Smooth muscle cell (in vitro differentiated cells): ENCODE data around the gene EN1. TPM values are rescaled to one million over a fixed set of nuclear protein-coding genes. Genes with fewer than 3 reads are reported as not detected.

Experiments
- DNase-seq: peaks from one replicate; lab custom pipeline; 2025; ENCODE audit not compliant: unreplicated experiment; lab: John Stamatoyannopoulos, UW
- H2AFZ ChIP-seq: fragments of 200-600 bp; sonication (generic); 2 replicates; pipeline ENCODE4 v1.6.0; 2016; ENCODE audit warnings: antibody characterized with exemption, low read depth, mild to moderate bottlenecking
- H3F3A ChIP-seq: fragments of 200-600 bp; sonication (generic); 2 replicates; pipeline ENCODE4 v1.6.0; 2017; ENCODE audit warnings: antibody characterized with exemption, low read depth
- H3K27ac ChIP-seq: fragments of 200-600 bp; sonication (generic); 2 replicates; pipeline ENCODE4 v1.5.1; 2016; ENCODE audit warnings: low read depth, mild to moderate bottlenecking
- H3K27me3 ChIP-seq: fragments of 200-600 bp; sonication (generic); 2 replicates; pipeline ENCODE4 v1.6.1; 2016; ENCODE audit warnings: low read depth, mild to moderate bottlenecking
- H3K36me3 ChIP-seq: fragments of 200-600 bp; sonication (generic); 2 replicates; pipeline ENCODE4 v1.5.1; 2016; ENCODE audit warnings: low read depth
- H3K4me1 ChIP-seq: fragments of 200-600 bp; sonication (generic); 2 replicates; pipeline ENCODE4 v1.5.1; 2016; ENCODE audit warnings: low read depth
- H3K4me2 ChIP-seq: fragments of 200-600 bp; sonication (generic); 2 replicates; pipeline ENCODE4 v1.6.0; 2016; ENCODE audit warnings: mild to moderate bottlenecking
- H3K4me3 ChIP-seq: fragments of 200-600 bp; sonication (generic); 2 replicates; pipeline ENCODE4 v1.5.1; 2016; ENCODE audit warnings: mild to moderate bottlenecking
- H3K79me2 ChIP-seq: fragments of 200-600 bp; sonication (generic); 2 replicates; pipeline ENCODE4 v1.6.0; 2016; ENCODE audit warnings: low read depth, mild to moderate bottlenecking
- H3K9ac ChIP-seq: fragments of 200-600 bp; sonication (generic); 2 replicates; pipeline ENCODE4 v1.6.0; 2016; ENCODE audit warnings: low read depth
- H3K9me3 ChIP-seq: fragments of 200-600 bp; sonication (generic); replicated peaks from 2 replicates; pipeline ENCODE4 v1.5.1; 2016; ENCODE audit warnings: low read depth
- H4K20me1 ChIP-seq: fragments of 200-600 bp; sonication (generic); 2 replicates; pipeline ENCODE4 v1.6.0; 2016; ENCODE audit warnings: low read depth
- CTCF ChIP-seq: fragments of 200-600 bp; sonication (generic); IDR thresholded peaks from 2 replicates; pipeline ENCODE4 v1.5.1; 2017; ENCODE audit warnings: borderline replicate concordance, mild to moderate bottlenecking, antibody characterized with exemption; ENCODE audit not compliant: insufficient read depth, poor library complexity, severe bottlenecking
- WGBS: methylation state at CpG from one replicate; pipeline ENCODE4 v1.1.7; 2016; ENCODE audit warnings: low lambda C conversion rate; 5-methylcytosine and 5-hydroxymethylcytosine counted together
- polyA plus RNA-seq: library from polyadenylated mRNA; unstranded; fragments of >200 nt; fragmentation: Nextera tagmentation; extraction: Ambion mirVana; gene quantifications from 2 replicates; pipeline ENCODE4 v1.2.1, GENCODE V29; 2016
- total RNA-seq: library from RNA; depleted of rRNA; stranded (reverse); fragments of >200 nt; gene quantifications from 2 replicates; pipeline ENCODE4 v1.2.3, GENCODE V29; 2014

The EN1 gene
- total and polyA plus RNA-seq, 2 experiments from 2014 or later, result 3.0 to 3.4 TPM

- no peak overlapping the region for H3K9ac ChIP-seq
- H3K9me3 ChIP-seq, result no peaks in the 10 kb centered on the region
- H3K27me3 ChIP-seq, result peaks cover 100% of the 10 kb centered on the region
- TF ChIP-seq CTCF, result no peak
- 16% methylated on average over 18 of the region's 18 CpGs for WGBS
- H3K27ac ChIP-seq, result no peak overlapping the region
- no peak for DNase-seq
- no peaks in the 10 kb centered on the region for H3K36me3 ChIP-seq
- H3K4me2 ChIP-seq, result peak overlapping the region; percentile 96
- peaks cover 18% of the 10 kb centered on the region for H3K4me1 ChIP-seq
- no peaks in the 10 kb centered on the region for H3F3A ChIP-seq
- no peaks in the 10 kb centered on the region for H3K79me2 ChIP-seq
- no peak overlapping the region for H2AFZ ChIP-seq
- no peak overlapping the region for H3K4me3 ChIP-seq
- H4K20me1 ChIP-seq, result no peaks in the 10 kb centered on the region
Observed at GRCh38 chr2:118834440-118834810, 13.0 kb downstream of the EN1 start.

GRCh38 chr2:118833716-118834439 lies 13.6 kb downstream of the EN1 start:
- H3F3A ChIP-seq, result no peaks in the 10 kb centered on the region
- H4K20me1 ChIP-seq, result no peaks in the 10 kb centered on the region
- WGBS, result 16% methylated on average over 35 of the region's 35 CpGs
- H3K36me3 ChIP-seq, result no peaks in the 10 kb centered on the region
- H3K27ac ChIP-seq, result no peak overlapping the region
- H3K4me2 ChIP-seq, result peak overlapping the region; percentile 96
- no peaks in the 10 kb centered on the region for H3K79me2 ChIP-seq
- no peak overlapping the region for H2AFZ ChIP-seq
- no peak for DNase-seq
- peaks cover 18% of the 10 kb centered on the region for H3K4me1 ChIP-seq
- TF ChIP-seq CTCF, result no peak
- H3K4me3 ChIP-seq, result no peak overlapping the region
- H3K27me3 ChIP-seq, result peaks cover 100% of the 10 kb centered on the region
- no peak overlapping the region for H3K9ac ChIP-seq
- H3K9me3 ChIP-seq, result no peaks in the 10 kb centered on the region

- peaks cover 99% of the 10 kb centered on the region for H3K27me3 ChIP-seq
- peaks cover 18% of the 10 kb centered on the region for H3K4me1 ChIP-seq
- 10% methylated on average over 36 of the region's 36 CpGs for WGBS
- H3K4me2 ChIP-seq, result peak overlapping the region; percentile 96
- H3K4me3 ChIP-seq, result no peak overlapping the region
- no peaks in the 10 kb centered on the region for H3K9me3 ChIP-seq
- no peak overlapping the region for H2AFZ ChIP-seq
- TF ChIP-seq CTCF, result no peak
- no peaks in the 10 kb centered on the region for H3K79me2 ChIP-seq
- no peaks in the 10 kb centered on the region for H4K20me1 ChIP-seq
- H3K36me3 ChIP-seq, result no peaks in the 10 kb centered on the region
- H3F3A ChIP-seq, result no peaks in the 10 kb centered on the region
- no peak overlapping the region for H3K27ac ChIP-seq
- H3K9ac ChIP-seq, result no peak overlapping the region
- no peak for DNase-seq
Observed at GRCh38 chr2:118832791-118833715, 14.4 kb downstream of the EN1 start.
